A673 (cell line): ENCODE measurements around the gene PARP12. TPM values are rescaled to one million over a fixed set of nuclear protein-coding genes. Genes with fewer than 3 reads are reported as not detected.

Experiments used
- BruUV-seq: library from RNA; stranded (reverse); fragments of 400-500 nt; replicated peaks from 2 replicates; lab custom pipeline; 2021; lab: Mats Ljungman, UMichigan
- CTCF ChIA-PET: fragments of 300-600 bp; sonication (Branson Sonifier 250); formaldehyde crosslinking; loops from one replicate; lab custom pipeline; 2022; ENCODE audit warnings: antibody characterized with exemption; lab: Charles Lee
- POLR2A ChIA-PET: fragments of 300-600 bp; sonication (Branson Sonifier 250); formaldehyde crosslinking; loops from one replicate; lab custom pipeline; 2022; ENCODE audit warnings: antibody characterized with exemption; ENCODE audit not compliant: low non-redundant PET; lab: Charles Lee
- DNase-seq: peaks from one replicate; pipeline ENCODE4 v3.0.0-alpha.2; 2015; ENCODE audit warnings: low spot score
- H3K27ac ChIP-seq: fragments of 200-600 bp; sonication (generic); 2 replicates; pipeline ENCODE4 v1.5.1; 2016; ENCODE audit warnings: mixed run types, low read depth, mild to moderate bottlenecking, mixed read lengths, antibody characterized with exemption, low read length; ENCODE audit not compliant: poor library complexity, severe bottlenecking
- H3K27me3 ChIP-seq: fragments of 200-600 bp; sonication (generic); replicated peaks from 2 replicates; pipeline ENCODE4 v1.6.1; 2017; ENCODE audit warnings: mixed run types, low read depth, mild to moderate bottlenecking, mixed read lengths, antibody characterized with exemption, low read length; ENCODE audit not compliant: insufficient read depth, poor library complexity
- H3K36me3 ChIP-seq: fragments of 200-600 bp; sonication (generic); 2 replicates; pipeline ENCODE4 v1.6.1; 2016; ENCODE audit warnings: mixed run types, mild to moderate bottlenecking, mixed read lengths, antibody characterized with exemption, low read length; ENCODE audit not compliant: insufficient read depth, poor library complexity, severe bottlenecking
- H3K4me1 ChIP-seq: fragments of 200-600 bp; sonication (generic); 2 replicates; pipeline ENCODE4 v1.6.1; 2017; ENCODE audit warnings: mixed run types, mild to moderate bottlenecking, mixed read lengths, antibody characterized with exemption, low read length; ENCODE audit not compliant: insufficient read depth, poor library complexity, severe bottlenecking
- H3K4me3 ChIP-seq: fragments of 200-600 bp; sonication (generic); 2 replicates; pipeline ENCODE4 v1.5.1; 2016; ENCODE audit warnings: low read depth, mixed run types, mild to moderate bottlenecking, mixed read lengths, low read length; ENCODE audit not compliant: poor library complexity, severe bottlenecking
- H3K9me3 ChIP-seq: fragments of 200-600 bp; sonication (generic); 2 replicates; pipeline ENCODE4 v1.6.1; 2016; ENCODE audit warnings: mixed run types, low read depth, mild to moderate bottlenecking, mixed read lengths, antibody characterized with exemption, low read length; ENCODE audit not compliant: poor library complexity, severe bottlenecking
- CTCF ChIP-seq: fragments of 300-800, 200-600 bp; sonication (generic); conservative IDR thresholded peaks from 2 replicates; pipeline ENCODE4 v1.5.1; 2017; ENCODE audit warnings: low read depth, mild to moderate bottlenecking, antibody characterized with exemption, low read length, moderate library complexity, mixed read lengths
- EZH2 ChIP-seq: fragments of 200-600 bp; sonication (generic); IDR thresholded peaks from 2 replicates; pipeline ENCODE4 v1.6.1; 2017; ENCODE audit warnings: borderline replicate concordance, low read depth, mild to moderate bottlenecking, mixed read lengths, antibody characterized with exemption, low read length; ENCODE audit not compliant: poor library complexity, severe bottlenecking
- intact Hi-C: fragments of 100-400 bp; cut with micrococcal nuclease; formaldehyde crosslinking; loops from one replicate; pipeline ENCODE4 v1.10.0; 2022; ENCODE audit not compliant: unreplicated experiment
- total RNA-seq: library from RNA; stranded (reverse); gene quantifications from 2 replicates; pipeline ENCODE4 v1.2.3, GENCODE V29; 2021

Gene PARP12
- total RNA-seq, 1 experiment from 2014 or later, result 17.8 TPM

GRCh38 chr7:140093375-140093774 is 30.6 kb upstream of the PARP12 start:
- no peaks in the 10 kb centered on the region for H3K27me3 ChIP-seq
- no peak overlapping the region for H3K27ac ChIP-seq
- H3K4me1 ChIP-seq, result no peaks in the 10 kb centered on the region
- ChIA-PET POLR2A (no interaction called here), CTCF (no interaction called here)
- intact Hi-C loops, result no loop called here
- no peak overlapping the region for H3K4me3 ChIP-seq
- no peak for DNase-seq
- no TSS peak for BruUV-seq
- H3K9me3 ChIP-seq, result no peaks in the 10 kb centered on the region
- TF ChIP-seq EZH2, result no peak
- no peak for TF ChIP-seq CTCF
- H3K36me3 ChIP-seq, result no peaks in the 10 kb centered on the region

DNA sequence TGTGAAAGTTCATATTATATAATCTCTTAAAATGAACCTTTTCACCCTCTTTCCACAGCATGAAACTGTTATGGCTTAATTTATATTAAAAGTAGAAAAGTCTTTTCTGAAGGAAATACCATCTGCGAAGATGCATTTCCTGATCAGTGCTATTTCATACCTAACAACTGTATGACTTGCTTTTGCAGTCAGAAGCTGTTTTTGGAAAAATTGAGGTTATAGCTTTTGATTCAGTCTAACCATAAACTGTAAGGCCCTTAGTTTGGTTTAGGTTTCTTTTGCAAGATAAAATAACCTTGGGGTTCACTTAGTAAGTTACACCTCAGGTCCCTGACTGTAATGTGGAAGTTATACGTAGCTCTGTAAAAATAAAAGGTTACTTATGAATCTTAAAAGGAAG is 22.7 kb upstream of the PARP12 start:
- DNase-seq, result no peak
- POLR2A ChIA-PET, result no interaction called here
- no peaks in the 10 kb centered on the region for H3K36me3 ChIP-seq
- intact Hi-C loops, result no loop called here
- CTCF ChIA-PET, result no interaction called here
- TF ChIP-seq CTCF, result no peak
- no peak overlapping the region for H3K4me3 ChIP-seq
- BruUV-seq, result no TSS peak
- H3K27ac ChIP-seq, result no peak overlapping the region
- no peaks in the 10 kb centered on the region for H3K9me3 ChIP-seq
- H3K4me1 ChIP-seq, result no peaks in the 10 kb centered on the region
- H3K27me3 ChIP-seq, result no peaks in the 10 kb centered on the region

GRCh38 chr7:140084972-140085371 is 22.2 kb upstream of the PARP12 start:
- H3K27ac ChIP-seq, result no peak overlapping the region
- H3K27me3 ChIP-seq, result no peaks in the 10 kb centered on the region
- H3K9me3 ChIP-seq, result no peaks in the 10 kb centered on the region
- no TSS peak for BruUV-seq
- no peaks in the 10 kb centered on the region for H3K36me3 ChIP-seq
- no peak for TF ChIP-seq CTCF
- TF ChIP-seq EZH2, result no peak
- CTCF ChIA-PET, result no interaction called here
- no peak overlapping the region for H3K4me3 ChIP-seq
- no peak for DNase-seq
- intact Hi-C loops, result no loop called here
- POLR2A ChIA-PET, result no interaction called here
- no peaks in the 10 kb centered on the region for H3K4me1 ChIP-seq
